Measurements from ENCODE around the gene REC114. TPM values are rescaled to one million over a fixed set of nuclear protein-coding genes. Genes with fewer than 3 reads are reported as not detected.

The REC114 gene
- total RNA-seq, 1 experiment from 2014 or later = not detected

GRCh38 chr15:73517566-73517965 lies 74.6 kb downstream of the REC114 start:
- no peaks in the 10 kb centered on the region for H3K36me3 Mint-ChIP-seq (ENCODE audit: insufficient read depth, unreplicated experiment)

DNA sequence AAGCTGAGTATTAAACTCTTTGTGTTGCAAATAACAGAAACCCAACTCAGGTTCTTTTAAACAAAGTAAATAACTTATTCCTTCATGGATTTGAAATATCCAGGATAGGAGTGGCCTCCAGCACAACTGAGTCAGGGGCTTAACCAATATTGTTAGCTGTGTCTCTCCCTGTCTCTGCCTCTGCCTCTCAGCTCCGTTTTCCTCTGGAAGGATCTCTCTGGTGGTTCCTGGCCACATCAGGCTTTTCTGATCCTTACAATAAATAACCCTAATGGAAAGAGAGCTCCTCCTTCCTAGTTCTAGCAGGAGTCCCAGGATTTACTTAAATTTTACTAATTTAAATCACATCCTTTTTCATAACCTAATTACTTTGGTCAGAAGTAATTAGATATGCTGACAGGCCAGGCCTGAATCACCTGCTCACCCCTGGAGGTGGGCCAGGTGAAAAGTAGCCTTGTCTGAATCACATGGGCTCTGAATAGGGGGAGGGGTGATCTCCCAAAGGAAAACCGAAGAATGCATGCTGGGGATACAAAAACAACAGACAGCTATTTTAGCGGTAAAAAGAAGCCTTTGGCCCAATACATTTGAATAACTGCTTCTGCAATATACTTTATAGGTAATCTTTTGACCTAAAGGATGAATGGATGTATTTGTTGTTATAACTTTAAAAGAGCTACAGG lies 75.4 kb downstream of the REC114 start:
- no peak for TF ChIP-seq CTCF (IDR thresholded peaks at IDR 0.05; ENCODE audit: unreplicated experiment)
- Mint-ChIP-seq H3K4me3 (ENCODE audit: low read depth, unreplicated experiment) (no peak overlapping the region), H3K36me3 (ENCODE audit: insufficient read depth, unreplicated experiment) (no peaks in the 10 kb centered on the region), H3K27ac (ENCODE audit: unreplicated experiment) (no peak overlapping the region), H3K4me1 (ENCODE audit: low read depth, unreplicated experiment) (no peaks in the 10 kb centered on the region), H3K9me3 (ENCODE audit: low read depth, unreplicated experiment) (no peaks in the 10 kb centered on the region), H3K27me3 (ENCODE audit: unreplicated experiment) (no peaks in the 10 kb centered on the region)
- DNase-seq = no peak
- no TSS peak for BruUV-seq (replicated peaks)
- intact Hi-C loops (cut with micrococcal nuclease; ENCODE audit: unreplicated experiment) = no loop called here
- CTCF ChIA-PET = no interaction called here

More at GRCh38 chr15:73517566-73517965, 74.6 kb downstream of the REC114 start:
- Mint-ChIP-seq H3K27ac (ENCODE audit: unreplicated experiment) (no peak overlapping the region), H3K9me3 (ENCODE audit: low read depth, unreplicated experiment) (no peaks in the 10 kb centered on the region), H3K4me1 (ENCODE audit: low read depth, unreplicated experiment) (no peaks in the 10 kb centered on the region), H3K4me3 (ENCODE audit: low read depth, unreplicated experiment) (no peak overlapping the region), H3K27me3 (ENCODE audit: unreplicated experiment) (no peaks in the 10 kb centered on the region)
- intact Hi-C loops (cut with micrococcal nuclease; ENCODE audit: unreplicated experiment) = no loop called here
- BruUV-seq (replicated peaks) = no TSS peak
- CTCF ChIA-PET = no interaction called here
- no peak for TF ChIP-seq CTCF (IDR thresholded peaks at IDR 0.05; ENCODE audit: unreplicated experiment)
- no peak for DNase-seq

GRCh38 chr15:73518876-73519733 lies 76.1 kb downstream of the REC114 start:
- Mint-ChIP-seq H3K4me1 (ENCODE audit: low read depth, unreplicated experiment) (no peaks in the 10 kb centered on the region), H3K4me3 (ENCODE audit: low read depth, unreplicated experiment) (no peak overlapping the region), H3K27ac (ENCODE audit: unreplicated experiment) (no peak overlapping the region), H3K9me3 (ENCODE audit: low read depth, unreplicated experiment) (no peaks in the 10 kb centered on the region), H3K36me3 (ENCODE audit: insufficient read depth, unreplicated experiment) (no peaks in the 10 kb centered on the region), H3K27me3 (ENCODE audit: unreplicated experiment) (no peaks in the 10 kb centered on the region)
- no peak for DNase-seq
- CTCF ChIA-PET = no interaction called here
- intact Hi-C loops (cut with micrococcal nuclease; ENCODE audit: unreplicated experiment) = no loop called here
- no peak for TF ChIP-seq CTCF (IDR thresholded peaks at IDR 0.05; ENCODE audit: unreplicated experiment)
- BruUV-seq (replicated peaks) = no TSS peak

DNA sequence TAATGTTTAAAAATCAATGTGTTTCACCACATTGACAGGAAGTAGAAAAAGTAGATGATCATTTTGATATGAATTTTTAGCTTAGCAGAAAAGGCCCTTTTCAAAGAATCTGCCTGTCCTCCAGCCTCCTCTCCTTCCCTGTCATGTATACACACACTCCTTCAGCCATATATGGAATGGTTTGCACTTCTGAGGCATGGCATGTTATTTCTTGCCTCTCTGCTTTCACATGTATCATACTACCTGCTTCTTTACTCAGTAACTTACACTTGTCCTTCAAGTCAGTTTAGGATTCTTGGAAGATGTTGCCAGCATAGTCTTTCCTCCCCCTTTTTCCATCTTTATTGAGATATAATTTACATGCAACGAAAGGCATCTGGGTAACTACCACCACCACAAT lies 79.0 kb downstream of the REC114 start:
- Mint-ChIP-seq H3K27me3 (ENCODE audit: unreplicated experiment) (peaks cover 5% of the 10 kb centered on the region), H3K27ac (ENCODE audit: unreplicated experiment) (no peak overlapping the region), H3K4me1 (ENCODE audit: low read depth, unreplicated experiment) (no peaks in the 10 kb centered on the region), H3K36me3 (ENCODE audit: insufficient read depth, unreplicated experiment) (no peaks in the 10 kb centered on the region), H3K4me3 (ENCODE audit: low read depth, unreplicated experiment) (no peak overlapping the region), H3K9me3 (ENCODE audit: low read depth, unreplicated experiment) (no peaks in the 10 kb centered on the region)
- BruUV-seq (replicated peaks) = no TSS peak
- intact Hi-C loops (cut with micrococcal nuclease; ENCODE audit: unreplicated experiment) = no loop called here
- no peak for TF ChIP-seq CTCF (IDR thresholded peaks at IDR 0.05; ENCODE audit: unreplicated experiment)
- DNase-seq = no peak
- CTCF ChIA-PET = no interaction called here

Measured in Calu3 (cell line).